ENCODE measurements around the gene ATXN1.

GRCh38 chr6:16653226-16653625, 108.0 kb downstream of the ATXN1 start:
- TF ChIP-seq CTCF (IDR thresholded peaks at IDR 0.05; ENCODE audit: insufficient read depth, low read length) (no peak), REST (IDR thresholded peaks at IDR 0.05; ENCODE audit: insufficient replicate concordance, low read depth) (no peak), POLR2AphosphoS5 (IDR thresholded peaks at IDR 0.05; ENCODE audit: low read depth) (no peak), GABPA (IDR thresholded peaks at IDR 0.05; ENCODE audit: low read depth) (no peak), SPI1 (IDR thresholded peaks at IDR 0.05; ENCODE audit: borderline replicate concordance, low read depth) (no peak)

All from HL-60 (cell line).